ENCODE results near the gene ASRGL1.

DNA sequence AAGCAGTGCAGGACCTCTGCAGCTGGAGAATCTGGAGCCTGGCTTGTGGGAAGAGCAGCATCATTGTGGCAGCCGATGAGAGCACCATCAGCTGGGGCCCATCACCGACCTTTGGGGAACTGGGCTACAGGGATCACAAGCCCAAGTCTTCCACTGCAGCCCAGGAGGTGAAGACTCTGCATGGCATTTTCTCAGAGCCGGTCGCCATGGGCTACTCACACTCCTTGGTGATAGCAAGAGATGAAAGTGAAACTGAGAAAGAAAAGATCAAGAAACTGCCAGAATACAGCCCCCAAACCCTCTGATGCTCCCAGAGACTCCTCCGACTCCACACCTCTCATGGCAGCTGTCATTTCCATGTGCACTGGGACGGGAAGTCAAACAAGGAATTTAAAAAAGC lies 35.6 kb downstream of the ASRGL1 start:
- TF ChIP-seq EP300 (IDR thresholded peaks at IDR 0.05) (no peak), SMC3 (IDR thresholded peaks at IDR 0.05) (no peak), RAD21 (conservative IDR thresholded peaks at IDR 0.05 in 1 of 2, IDR thresholded peaks at IDR 0.05 in 1 of 2) (no peak), PHF8 (IDR thresholded peaks at IDR 0.05; ENCODE audit: borderline replicate concordance, low read depth) (no peak), BHLHE40 (IDR thresholded peaks at IDR 0.05; ENCODE audit: low read depth, low read length) (no peak)
- TF ChIP-seq, protein P1, sequence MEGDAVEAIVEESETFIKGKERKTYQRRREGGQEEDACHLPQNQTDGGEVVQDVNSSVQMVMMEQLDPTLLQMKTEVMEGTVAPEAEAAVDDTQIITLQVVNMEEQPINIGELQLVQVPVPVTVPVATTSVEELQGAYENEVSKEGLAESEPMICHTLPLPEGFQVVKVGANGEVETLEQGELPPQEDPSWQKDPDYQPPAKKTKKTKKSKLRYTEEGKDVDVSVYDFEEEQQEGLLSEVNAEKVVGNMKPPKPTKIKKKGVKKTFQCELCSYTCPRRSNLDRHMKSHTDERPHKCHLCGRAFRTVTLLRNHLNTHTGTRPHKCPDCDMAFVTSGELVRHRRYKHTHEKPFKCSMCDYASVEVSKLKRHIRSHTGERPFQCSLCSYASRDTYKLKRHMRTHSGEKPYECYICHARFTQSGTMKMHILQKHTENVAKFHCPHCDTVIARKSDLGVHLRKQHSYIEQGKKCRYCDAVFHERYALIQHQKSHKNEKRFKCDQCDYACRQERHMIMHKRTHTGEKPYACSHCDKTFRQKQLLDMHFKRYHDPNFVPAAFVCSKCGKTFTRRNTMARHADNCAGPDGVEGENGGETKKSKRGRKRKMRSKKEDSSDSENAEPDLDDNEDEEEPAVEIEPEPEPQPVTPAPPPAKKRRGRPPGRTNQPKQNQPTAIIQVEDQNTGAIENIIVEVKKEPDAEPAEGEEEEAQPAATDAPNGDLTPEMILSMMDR (IDR thresholded peaks at IDR 0.05): no peak
- TF ChIP-seq, protein P2, sequence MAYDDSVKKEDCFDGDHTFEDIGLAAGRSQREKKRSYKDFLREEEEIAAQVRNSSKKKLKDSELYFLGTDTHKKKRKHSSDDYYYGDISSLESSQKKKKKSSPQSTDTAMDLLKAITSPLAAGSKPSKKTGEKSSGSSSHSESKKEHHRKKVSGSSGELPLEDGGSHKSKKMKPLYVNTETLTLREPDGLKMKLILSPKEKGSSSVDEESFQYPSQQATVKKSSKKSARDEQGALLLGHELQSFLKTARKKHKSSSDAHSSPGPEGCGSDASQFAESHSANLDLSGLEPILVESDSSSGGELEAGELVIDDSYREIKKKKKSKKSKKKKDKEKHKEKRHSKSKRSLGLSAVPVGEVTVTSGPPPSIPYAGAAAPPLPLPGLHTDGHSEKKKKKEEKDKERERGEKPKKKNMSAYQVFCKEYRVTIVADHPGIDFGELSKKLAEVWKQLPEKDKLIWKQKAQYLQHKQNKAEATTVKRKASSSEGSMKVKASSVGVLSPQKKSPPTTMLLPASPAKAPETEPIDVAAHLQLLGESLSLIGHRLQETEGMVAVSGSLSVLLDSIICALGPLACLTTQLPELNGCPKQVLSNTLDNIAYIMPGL (CRISPR knock-in tag; IDR thresholded peaks at IDR 0.05; ENCODE audit: borderline replicate concordance): no peak

Measured in A549 (cell line).